Measurements from ENCODE around the gene CACUL1.

Gene CACUL1

GRCh38 chr10:118767297-118768040, 12.7 kb upstream of the CACUL1 start:
- no peak overlapping the region for H3K4me3 Mint-ChIP-seq
- H3K9me3 Mint-ChIP-seq: no peaks in the 10 kb centered on the region
- no peak for DNase-seq
- TF ChIP-seq CTCF (IDR thresholded peaks at IDR 0.05): no peak
- no peak overlapping the region for H3K27ac Mint-ChIP-seq
- peaks cover 15% of the 10 kb centered on the region for H3K27me3 Mint-ChIP-seq (ENCODE audit: low read depth, poor library complexity)
- no peaks in the 10 kb centered on the region for H3K36me3 Mint-ChIP-seq (ENCODE audit: low read depth)
- H3K4me1 Mint-ChIP-seq: peaks cover 12% of the 10 kb centered on the region

- Mint-ChIP-seq H3K9me3 (peaks cover 4% of the 10 kb centered on the region), H3K4me1 (peaks cover 12% of the 10 kb centered on the region), H3K36me3 (ENCODE audit: low read depth) (no peaks in the 10 kb centered on the region), H3K4me3 (peak overlapping the region; percentile 16), H3K27me3 (ENCODE audit: low read depth, poor library complexity) (peaks cover 3% of the 10 kb centered on the region), H3K27ac (peak overlapping the region; percentile 77)
- TF ChIP-seq CTCF (IDR thresholded peaks at IDR 0.05): no peak
- no peak for DNase-seq
These were observed 9.4 kb upstream of the CACUL1 start for GRCh38 chr10:118764195-118764594.

GRCh38 chr10:118763202-118763988, 8.6 kb upstream of the CACUL1 start:
- peaks cover 7% of the 10 kb centered on the region for H3K9me3 Mint-ChIP-seq
- DNase-seq: peak; percentile 32

GRCh38 chr10:118760265-118760664, 5.5 kb upstream of the CACUL1 start:
- no peak for TF ChIP-seq CTCF (IDR thresholded peaks at IDR 0.05)
- H3K27me3 Mint-ChIP-seq (ENCODE audit: low read depth, poor library complexity): peaks cover 15% of the 10 kb centered on the region
- H3K9me3 Mint-ChIP-seq: peaks cover 7% of the 10 kb centered on the region
- DNase-seq: peak; percentile 15
- H3K36me3 Mint-ChIP-seq (ENCODE audit: low read depth): no peaks in the 10 kb centered on the region
- peaks cover 4% of the 10 kb centered on the region for H3K4me1 Mint-ChIP-seq
- no peak overlapping the region for H3K27ac Mint-ChIP-seq
- H3K4me3 Mint-ChIP-seq: no peak overlapping the region

More at GRCh38 chr10:118763202-118763988, 8.6 kb upstream of the CACUL1 start:
- H3K27ac Mint-ChIP-seq: peak overlapping the region; percentile 77
- no peaks in the 10 kb centered on the region for H3K36me3 Mint-ChIP-seq (ENCODE audit: low read depth)
- H3K4me3 Mint-ChIP-seq: peak overlapping the region; percentile 16
- peaks cover 12% of the 10 kb centered on the region for H3K4me1 Mint-ChIP-seq
- H3K27me3 Mint-ChIP-seq (ENCODE audit: low read depth, poor library complexity): peaks cover 3% of the 10 kb centered on the region
- TF ChIP-seq CTCF (IDR thresholded peaks at IDR 0.05): no peak

GRCh38 chr10:118758449-118758848, 3.7 kb upstream of the CACUL1 start:
- Mint-ChIP-seq H3K27ac (no peak overlapping the region), H3K36me3 (ENCODE audit: low read depth) (no peaks in the 10 kb centered on the region), H3K27me3 (ENCODE audit: low read depth, poor library complexity) (peaks cover 15% of the 10 kb centered on the region), H3K4me3 (no peak overlapping the region), H3K9me3 (peaks cover 7% of the 10 kb centered on the region), H3K4me1 (peaks cover 7% of the 10 kb centered on the region)
- DNase-seq: no peak
- TF ChIP-seq CTCF (IDR thresholded peaks at IDR 0.05): no peak

Measured in nephron progenitor cell (in vitro differentiated cells).